K562 (cell line): ENCODE data around the gene VSTM2B.

Source experiments
- CREM ChIP-seq: IDR thresholded peaks from 2 replicates; pipeline ENCODE4 v1.6.1; 2014; ENCODE audit warnings: antibody characterized with exemption, low read depth
- FOXA1 ChIP-seq: fragments of 450-650 bp; IDR thresholded peaks from 2 replicates; pipeline ENCODE4 v1.6.1; 2016; ENCODE audit warnings: mild to moderate bottlenecking, borderline replicate concordance
- HCFC1 ChIP-seq: IDR thresholded peaks from 2 replicates; pipeline ENCODE4 v1.6.1; 2012; ENCODE audit warnings: low read depth, low read length, improper control_type of control experiment
- POLR2AphosphoS5 ChIP-seq: IDR thresholded peaks from 2 replicates; pipeline ENCODE4 v1.6.1; 2011; ENCODE audit warnings: mild to moderate bottlenecking, low read depth, low read length, moderate library complexity; ENCODE audit not compliant: control insufficient read depth, insufficient read depth
- TBP ChIP-seq: optimal IDR thresholded peaks from 2 replicates; pipeline ENCODE3; 2011; ENCODE audit warnings: low read depth, low read length, improper control_type of control experiment
- ZC3H4 ChIP-seq: sonication (generic); formaldehyde crosslinking; IDR thresholded peaks from 2 replicates; pipeline ENCODE4 v1.9.0; 2021; ENCODE audit warnings: missing genetic modification reagents, borderline replicate concordance
- TF ChIP-seq, protein P1 (sequence below), 2 experiments: IDR thresholded peaks; 2 replicates each; pipeline ENCODE4 v1.6.1; 2012; ENCODE audit warnings: improper control_type of control experiment in 2 of 2, low read depth in 2 of 2, low read length in 2 of 2, borderline replicate concordance in 1 of 2
- TF ChIP-seq, protein P2 (sequence below), 3 experiments: IDR thresholded peaks in 2 of 3; conservative IDR thresholded peaks in 1 of 3; 2 replicates each; pipeline ENCODE4 v1.5.1; 2011 to 2012; ENCODE audit warnings: low read length in 3 of 3, mild to moderate bottlenecking in 3 of 3, control low read depth in 2 of 3, improper control_type of control experiment in 1 of 3, inconsistent platforms in 1 of 3, low read depth in 1 of 3, mixed read lengths in 1 of 3, moderate library complexity in 1 of 3; ENCODE audit not compliant: insufficient read depth in 2 of 3
- TF ChIP-seq, protein P3 (sequence below), 2 experiments: fragments of 450-650 bp in 1 of 2; sonication (generic) in 1 of 2; formaldehyde crosslinking; conservative IDR thresholded peaks; 2 replicates each; pipeline versions ENCODE4 v1.4.0 to v1.8.1; 2020 to 2022; ENCODE audit warnings: mild to moderate bottlenecking in 1 of 2, missing genetic modification reagents in 1 of 2

DNA sequence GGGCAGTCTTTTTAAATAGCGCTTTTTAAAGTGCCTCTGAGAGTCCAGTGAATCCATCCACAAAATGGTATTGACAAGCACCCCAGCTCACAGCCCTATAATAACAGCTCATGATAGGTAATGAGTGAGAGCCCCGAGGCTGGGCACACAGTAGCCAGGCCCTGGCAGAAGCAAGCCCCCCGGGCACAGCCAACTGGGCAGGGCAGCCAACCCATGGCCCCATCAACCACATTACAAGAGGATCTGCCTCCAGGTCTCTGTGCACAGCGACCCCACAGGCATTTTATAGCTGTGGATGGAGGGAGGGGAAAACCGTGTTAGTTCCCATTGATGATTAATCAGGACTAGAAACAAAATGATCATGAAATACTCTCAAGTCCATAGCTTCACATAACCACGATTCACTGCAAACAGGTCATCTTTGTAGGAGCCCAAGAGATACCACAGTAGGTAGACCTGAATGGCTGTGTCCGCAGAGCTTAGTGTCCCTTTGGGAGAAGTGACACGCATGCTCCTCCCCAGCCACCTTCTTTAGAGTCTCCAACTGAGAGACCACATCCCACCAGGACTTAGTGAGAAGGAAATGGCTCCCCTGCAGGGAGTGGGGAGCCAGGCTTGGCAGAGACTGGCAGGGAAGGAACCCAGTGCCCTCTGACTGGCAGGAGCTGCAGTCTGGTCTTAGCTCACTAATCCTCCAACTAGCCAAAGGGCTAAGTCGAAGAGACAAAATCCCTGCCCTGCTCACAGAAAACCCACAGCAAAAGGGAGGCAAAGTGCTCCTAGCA is 4.3 kb upstream of the VSTM2B start:
- TF ChIP-seq FOXA1 (no peak), TBP (no peak), POLR2AphosphoS5 (no peak), ZC3H4 (no peak), HCFC1 (no peak), CREM (no peak)
- TF ChIP-seq, protein P1, sequence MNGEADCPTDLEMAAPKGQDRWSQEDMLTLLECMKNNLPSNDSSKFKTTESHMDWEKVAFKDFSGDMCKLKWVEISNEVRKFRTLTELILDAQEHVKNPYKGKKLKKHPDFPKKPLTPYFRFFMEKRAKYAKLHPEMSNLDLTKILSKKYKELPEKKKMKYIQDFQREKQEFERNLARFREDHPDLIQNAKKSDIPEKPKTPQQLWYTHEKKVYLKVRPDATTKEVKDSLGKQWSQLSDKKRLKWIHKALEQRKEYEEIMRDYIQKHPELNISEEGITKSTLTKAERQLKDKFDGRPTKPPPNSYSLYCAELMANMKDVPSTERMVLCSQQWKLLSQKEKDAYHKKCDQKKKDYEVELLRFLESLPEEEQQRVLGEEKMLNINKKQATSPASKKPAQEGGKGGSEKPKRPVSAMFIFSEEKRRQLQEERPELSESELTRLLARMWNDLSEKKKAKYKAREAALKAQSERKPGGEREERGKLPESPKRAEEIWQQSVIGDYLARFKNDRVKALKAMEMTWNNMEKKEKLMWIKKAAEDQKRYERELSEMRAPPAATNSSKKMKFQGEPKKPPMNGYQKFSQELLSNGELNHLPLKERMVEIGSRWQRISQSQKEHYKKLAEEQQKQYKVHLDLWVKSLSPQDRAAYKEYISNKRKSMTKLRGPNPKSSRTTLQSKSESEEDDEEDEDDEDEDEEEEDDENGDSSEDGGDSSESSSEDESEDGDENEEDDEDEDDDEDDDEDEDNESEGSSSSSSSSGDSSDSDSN (IDR thresholded peaks at IDR 0.05; ENCODE audit: borderline replicate concordance in 1 of 2, low read depth in 2 of 2, low read length in 2 of 2), result no peak
- TF ChIP-seq, protein P2, sequence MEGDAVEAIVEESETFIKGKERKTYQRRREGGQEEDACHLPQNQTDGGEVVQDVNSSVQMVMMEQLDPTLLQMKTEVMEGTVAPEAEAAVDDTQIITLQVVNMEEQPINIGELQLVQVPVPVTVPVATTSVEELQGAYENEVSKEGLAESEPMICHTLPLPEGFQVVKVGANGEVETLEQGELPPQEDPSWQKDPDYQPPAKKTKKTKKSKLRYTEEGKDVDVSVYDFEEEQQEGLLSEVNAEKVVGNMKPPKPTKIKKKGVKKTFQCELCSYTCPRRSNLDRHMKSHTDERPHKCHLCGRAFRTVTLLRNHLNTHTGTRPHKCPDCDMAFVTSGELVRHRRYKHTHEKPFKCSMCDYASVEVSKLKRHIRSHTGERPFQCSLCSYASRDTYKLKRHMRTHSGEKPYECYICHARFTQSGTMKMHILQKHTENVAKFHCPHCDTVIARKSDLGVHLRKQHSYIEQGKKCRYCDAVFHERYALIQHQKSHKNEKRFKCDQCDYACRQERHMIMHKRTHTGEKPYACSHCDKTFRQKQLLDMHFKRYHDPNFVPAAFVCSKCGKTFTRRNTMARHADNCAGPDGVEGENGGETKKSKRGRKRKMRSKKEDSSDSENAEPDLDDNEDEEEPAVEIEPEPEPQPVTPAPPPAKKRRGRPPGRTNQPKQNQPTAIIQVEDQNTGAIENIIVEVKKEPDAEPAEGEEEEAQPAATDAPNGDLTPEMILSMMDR (IDR thresholded peaks at IDR 0.05 in 2 of 3, conservative IDR thresholded peaks at IDR 0.05 in 1 of 3; ENCODE audit: insufficient read depth in 2 of 3, low read depth in 1 of 3, low read length in 3 of 3), result no peak
- TF ChIP-seq, protein P3, sequence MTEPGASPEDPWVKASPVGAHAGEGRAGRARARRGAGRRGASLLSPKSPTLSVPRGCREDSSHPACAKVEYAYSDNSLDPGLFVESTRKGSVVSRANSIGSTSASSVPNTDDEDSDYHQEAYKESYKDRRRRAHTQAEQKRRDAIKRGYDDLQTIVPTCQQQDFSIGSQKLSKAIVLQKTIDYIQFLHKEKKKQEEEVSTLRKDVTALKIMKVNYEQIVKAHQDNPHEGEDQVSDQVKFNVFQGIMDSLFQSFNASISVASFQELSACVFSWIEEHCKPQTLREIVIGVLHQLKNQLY (CRISPR knock-in tag; conservative IDR thresholded peaks at IDR 0.05), result no peak
